NT2/D1 (cell line): ENCODE data around the gene SLC7A6OS.

ENCODE experiments used
- YY1 ChIP-seq: IDR thresholded peaks from 2 replicates; pipeline ENCODE4 v1.6.1; 2011; ENCODE audit not compliant: insufficient read length, insufficient read depth
- ZNF274 ChIP-seq: IDR thresholded peaks from 2 replicates; pipeline ENCODE4 v1.6.1; 2011; ENCODE audit warnings: mild to moderate bottlenecking, low read depth, low read length

- TF ChIP-seq YY1 (no peak), ZNF274 (no peak)
Observed at GRCh38 chr16:68296291-68296690, 14.5 kb downstream of the SLC7A6OS start.
